ENCODE results near the gene XRN2.

DNA sequence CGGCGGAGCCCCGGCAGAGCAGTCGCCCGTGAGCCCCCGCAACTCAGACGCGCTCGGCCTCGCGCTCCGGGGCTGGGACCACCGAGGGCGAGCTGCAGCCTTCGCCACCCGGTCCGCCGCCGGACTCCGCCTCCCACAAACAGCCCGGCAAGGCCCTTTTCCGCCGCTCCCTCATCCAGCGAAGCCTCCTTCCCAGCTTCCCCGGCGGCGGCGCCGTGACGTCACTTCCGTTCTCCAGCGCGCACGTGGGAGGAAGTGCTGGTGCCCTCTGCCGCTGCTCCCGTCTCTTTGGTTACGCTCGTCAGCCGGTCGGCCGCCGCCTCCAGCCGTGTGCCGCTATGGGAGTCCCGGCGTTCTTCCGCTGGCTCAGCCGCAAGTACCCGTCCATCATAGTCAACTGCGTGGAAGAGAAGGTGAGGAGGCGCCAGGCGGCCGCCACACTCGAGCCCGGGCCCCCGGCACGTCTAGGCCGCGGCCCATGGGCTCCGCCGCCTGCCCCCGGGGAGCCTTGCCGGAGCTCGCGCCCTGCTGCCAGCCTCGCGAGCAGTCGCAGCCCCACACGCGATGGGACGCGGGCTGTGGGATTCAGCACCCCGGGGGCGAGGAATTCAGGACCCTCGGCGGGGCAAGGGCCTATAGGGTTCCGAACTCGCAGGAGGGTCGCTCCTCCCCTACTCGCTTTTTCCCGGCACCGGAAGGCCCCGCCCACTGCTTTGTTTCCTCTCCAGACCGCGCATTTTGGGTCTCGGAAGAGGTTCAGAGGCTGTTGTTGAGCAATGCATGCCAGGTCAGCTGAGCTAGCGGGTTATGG, at the start of gene XRN2:
- peak; percentile 67; the same call in 1 of the 2 replicates for TF ChIP-seq FOXK1 (CRISPR knock-in tag; IDR thresholded peaks at IDR 0.05)
- TF ChIP-seq ZNF263 (CRISPR knock-in tag; IDR thresholded peaks at IDR 0.05; ENCODE audit: low read depth): no peak
- TF ChIP-seq, protein P1, sequence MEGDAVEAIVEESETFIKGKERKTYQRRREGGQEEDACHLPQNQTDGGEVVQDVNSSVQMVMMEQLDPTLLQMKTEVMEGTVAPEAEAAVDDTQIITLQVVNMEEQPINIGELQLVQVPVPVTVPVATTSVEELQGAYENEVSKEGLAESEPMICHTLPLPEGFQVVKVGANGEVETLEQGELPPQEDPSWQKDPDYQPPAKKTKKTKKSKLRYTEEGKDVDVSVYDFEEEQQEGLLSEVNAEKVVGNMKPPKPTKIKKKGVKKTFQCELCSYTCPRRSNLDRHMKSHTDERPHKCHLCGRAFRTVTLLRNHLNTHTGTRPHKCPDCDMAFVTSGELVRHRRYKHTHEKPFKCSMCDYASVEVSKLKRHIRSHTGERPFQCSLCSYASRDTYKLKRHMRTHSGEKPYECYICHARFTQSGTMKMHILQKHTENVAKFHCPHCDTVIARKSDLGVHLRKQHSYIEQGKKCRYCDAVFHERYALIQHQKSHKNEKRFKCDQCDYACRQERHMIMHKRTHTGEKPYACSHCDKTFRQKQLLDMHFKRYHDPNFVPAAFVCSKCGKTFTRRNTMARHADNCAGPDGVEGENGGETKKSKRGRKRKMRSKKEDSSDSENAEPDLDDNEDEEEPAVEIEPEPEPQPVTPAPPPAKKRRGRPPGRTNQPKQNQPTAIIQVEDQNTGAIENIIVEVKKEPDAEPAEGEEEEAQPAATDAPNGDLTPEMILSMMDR (IDR thresholded peaks at IDR 0.05): no peak
- TF ChIP-seq NR2C2 (CRISPR knock-in tag; IDR thresholded peaks at IDR 0.05): no peak
- no peak for TF ChIP-seq FOXP1 (CRISPR knock-in tag; IDR thresholded peaks at IDR 0.05; ENCODE audit: borderline replicate concordance)
- TF ChIP-seq, protein P2, sequence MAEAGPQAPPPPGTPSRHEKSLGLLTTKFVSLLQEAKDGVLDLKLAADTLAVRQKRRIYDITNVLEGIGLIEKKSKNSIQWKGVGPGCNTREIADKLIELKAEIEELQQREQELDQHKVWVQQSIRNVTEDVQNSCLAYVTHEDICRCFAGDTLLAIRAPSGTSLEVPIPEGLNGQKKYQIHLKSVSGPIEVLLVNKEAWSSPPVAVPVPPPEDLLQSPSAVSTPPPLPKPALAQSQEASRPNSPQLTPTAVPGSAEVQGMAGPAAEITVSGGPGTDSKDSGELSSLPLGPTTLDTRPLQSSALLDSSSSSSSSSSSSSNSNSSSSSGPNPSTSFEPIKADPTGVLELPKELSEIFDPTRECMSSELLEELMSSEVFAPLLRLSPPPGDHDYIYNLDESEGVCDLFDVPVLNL (CRISPR knock-in tag; IDR thresholded peaks at IDR 0.05; ENCODE audit: borderline replicate concordance, low read depth): no peak; the same call in 1 of the 2 replicates
